Measurements from ENCODE around the gene TCIRG1.

Gene TCIRG1

DNA sequence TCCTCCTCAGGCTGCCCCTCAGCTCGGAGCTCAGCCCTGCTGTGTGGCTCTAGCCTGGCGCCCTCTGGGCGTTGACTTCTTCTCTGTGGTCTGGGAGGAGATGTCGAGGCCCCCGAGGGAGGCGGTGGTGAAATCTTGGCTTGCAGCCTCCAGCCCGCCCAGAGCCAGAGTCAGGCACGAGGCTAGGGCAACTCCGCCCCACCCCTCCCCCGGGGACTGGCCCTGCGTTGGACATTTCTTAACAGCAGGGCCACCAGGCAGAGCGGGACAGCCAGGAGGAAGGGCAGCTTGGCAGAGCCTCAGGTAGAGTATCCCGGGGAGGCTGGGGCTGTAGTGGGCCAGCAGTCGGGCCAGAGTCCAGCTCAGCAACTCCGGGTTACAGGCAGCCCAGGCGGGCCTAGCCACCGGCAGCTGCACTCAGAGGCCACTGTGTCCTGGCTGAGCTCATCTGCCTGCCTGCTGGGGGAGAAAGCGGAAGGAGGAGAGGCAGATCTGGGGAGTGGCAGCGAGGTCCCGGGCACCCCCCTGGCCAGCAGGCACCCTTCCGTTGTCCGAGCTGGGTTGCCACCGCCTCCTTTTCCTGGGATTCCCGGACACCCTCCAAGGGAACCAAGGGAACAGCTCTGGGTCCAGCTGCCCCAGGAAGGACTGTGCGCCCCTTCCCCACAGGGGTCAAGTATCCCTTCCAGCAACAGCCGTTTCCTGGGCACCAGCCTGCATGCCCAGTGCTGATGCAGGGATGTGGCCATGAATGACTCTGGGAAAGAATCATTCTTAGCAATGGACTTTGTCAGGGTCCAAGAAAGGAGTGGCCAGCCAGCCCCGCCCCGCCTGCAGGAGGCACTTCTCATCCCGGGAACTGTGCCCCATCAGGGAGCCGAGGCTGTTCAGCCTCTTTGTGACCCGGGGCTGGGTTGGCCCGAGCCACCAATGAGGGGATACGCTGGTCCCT lies 28.5 kb upstream of the TCIRG1 start, which contains the start of gene ALDH3B1:
Gene ALDH3B1, plus strand, starts transcription at position 238 of the 952 bp plus-strand sequence. CDS start 4,971 bp downstream, outside the sequence.
- no peak for TF ChIP-seq ZNF274 (IDR thresholded peaks at IDR 0.05; ENCODE audit: low read depth, low read length)
- H3K4me3 ChIP-seq (ENCODE audit: low read length), result no peak within 1 kb of the TSS

DNA sequence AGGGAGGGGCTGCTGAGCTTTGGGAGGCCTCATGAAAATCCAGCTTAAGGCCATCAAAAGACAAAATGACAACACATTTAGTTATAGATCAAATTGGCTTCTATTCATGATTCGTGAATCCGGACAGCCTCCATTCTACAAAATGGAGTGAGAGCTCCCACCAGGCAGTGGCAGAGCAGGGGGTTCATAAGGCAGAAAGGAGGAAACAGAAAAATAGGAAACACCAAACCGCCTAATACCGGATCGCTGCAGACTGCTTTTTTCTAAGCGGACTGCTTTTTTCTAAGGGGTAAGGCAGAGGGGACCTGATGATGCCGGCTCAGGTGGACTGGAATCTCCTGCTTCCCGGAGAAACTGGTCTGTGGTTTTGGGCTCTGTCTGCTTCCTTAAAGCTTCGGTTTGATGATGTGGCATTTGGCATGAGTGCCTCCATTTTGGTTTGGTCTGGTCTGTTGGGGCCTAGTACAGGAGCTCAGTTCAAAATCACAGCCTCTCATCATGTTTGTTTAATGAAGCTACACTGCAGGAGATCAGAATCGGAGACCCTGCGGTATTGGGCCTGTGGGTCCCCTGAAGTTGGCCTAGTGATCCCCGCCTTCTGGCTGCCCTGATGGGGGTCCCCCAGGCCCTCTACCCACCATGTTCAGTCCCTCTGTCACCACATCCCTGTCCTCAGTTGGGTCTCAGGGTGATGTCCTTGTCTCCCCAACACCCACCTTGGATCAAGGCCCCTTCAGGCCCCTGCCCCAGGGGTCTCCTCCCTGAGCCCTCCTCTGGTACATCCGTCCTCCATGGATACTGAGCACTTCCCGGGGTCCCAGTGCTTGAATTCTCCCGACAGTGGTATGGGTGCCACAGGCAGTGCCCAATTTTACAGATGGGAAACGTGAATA lies 27.5 kb upstream of the TCIRG1 start:
- no peak for TF ChIP-seq ZNF274 (IDR thresholded peaks at IDR 0.05; ENCODE audit: low read depth, low read length)
- no peak overlapping the region for H3K4me3 ChIP-seq (ENCODE audit: low read length)

DNA sequence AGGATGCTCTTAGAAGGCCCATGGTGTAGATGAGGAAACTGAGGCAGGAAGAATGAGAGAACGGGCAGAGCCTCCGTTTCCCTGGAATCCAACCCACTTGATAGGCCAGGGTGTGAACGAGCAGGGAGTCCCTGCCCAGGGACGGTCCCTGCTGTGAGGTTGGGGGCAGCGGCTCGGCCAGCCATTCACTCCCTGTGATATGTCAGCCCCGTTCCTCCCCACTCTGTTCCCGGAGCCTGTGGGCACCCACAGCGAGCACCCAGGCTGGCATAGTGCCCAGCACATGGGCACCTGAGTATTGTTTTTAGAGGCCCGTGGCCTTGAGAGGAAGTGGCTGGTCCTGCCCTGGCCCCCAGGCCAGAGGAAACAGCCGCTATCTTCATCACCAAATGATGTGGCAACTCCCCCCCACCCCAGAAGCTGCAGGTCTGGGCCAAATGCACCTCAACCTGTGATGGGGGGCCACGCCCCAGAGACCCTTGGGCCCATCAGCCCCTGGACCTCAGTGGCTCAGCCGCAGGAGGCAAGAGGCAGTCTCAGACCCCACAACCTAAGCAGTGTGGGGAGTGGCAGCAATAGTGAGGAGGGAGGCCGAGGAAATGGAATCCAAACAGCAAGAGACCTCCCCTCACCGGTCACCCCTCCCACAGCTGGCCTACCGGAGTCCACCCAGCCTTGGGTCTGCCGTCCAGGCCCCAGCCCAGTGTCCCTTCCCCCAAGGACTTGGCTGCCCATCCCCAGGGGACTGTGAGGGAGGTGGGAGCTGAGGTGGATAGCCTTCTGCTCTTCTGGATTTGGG lies 26.6 kb upstream of the TCIRG1 start:
- no peak for TF ChIP-seq ZNF274 (IDR thresholded peaks at IDR 0.05; ENCODE audit: low read depth, low read length)
- no peak overlapping the region for H3K4me3 ChIP-seq (ENCODE audit: low read length)

DNA sequence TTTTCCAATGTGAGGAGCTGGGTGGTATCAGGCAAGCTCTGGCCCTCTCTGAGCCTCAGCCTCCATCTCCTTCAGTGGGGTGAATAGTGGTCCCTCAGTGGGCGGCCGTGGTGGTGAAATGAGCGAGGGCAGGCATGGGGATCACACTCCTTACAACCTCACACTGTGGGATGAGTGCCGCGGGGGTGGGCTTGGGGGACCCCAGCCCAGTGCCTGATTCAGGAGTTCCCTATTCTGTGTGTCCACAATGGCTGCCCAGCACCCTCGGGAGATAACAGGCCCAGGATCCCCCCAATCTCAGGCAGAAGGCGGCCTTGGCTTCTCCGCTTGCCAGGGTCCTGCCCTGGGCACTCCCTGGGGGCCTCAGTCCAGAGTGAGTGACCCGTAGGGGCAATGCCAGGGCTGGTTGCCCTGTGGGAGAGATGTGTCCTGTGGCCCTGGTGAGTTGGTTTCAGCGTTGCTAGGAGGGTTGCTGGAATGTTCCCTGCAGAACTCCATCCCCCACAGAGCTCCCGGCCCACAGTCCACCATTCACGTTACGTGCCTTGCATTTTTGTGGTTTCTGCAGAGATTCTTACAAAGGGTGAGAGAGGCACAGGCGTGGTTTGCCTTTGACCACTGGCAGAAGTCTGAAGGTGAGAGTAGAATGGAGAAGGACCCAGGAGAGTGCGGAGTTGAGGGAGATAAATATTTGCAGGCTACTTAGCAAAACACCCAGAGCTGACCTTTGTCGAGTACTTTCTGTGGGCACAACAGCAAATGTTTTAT lies 25.8 kb upstream of the TCIRG1 start:
- TF ChIP-seq ZNF274 (IDR thresholded peaks at IDR 0.05; ENCODE audit: low read depth, low read length), result no peak
- H3K4me3 ChIP-seq (ENCODE audit: low read length), result no peak overlapping the region

DNA sequence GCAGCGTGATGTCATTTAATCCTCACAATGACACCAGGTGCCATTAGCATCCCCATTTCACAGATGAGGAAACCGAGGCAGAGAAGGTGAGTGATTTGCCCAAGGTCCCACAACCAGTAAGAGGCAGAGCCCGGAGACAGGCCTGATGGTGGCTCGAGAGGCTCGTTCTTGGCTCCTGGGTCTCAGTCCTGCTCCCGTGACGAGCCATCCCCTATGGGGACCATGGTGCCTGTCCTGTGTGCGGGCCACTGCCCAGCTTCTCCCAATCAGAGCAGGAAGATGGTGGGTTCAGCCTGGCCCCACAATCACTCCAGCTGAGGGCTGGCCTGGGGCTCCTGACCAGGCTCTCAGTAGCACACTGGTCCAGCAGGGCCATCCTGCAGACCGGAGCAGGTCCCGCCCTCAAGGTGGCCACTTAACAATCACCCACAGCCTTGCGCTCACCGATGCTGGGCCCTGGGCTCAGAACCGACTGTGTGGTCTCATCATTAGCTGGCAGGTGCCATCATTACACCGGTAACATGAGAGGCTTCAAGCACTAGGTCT lies 25.1 kb upstream of the TCIRG1 start:
- no peak for TF ChIP-seq ZNF274 (IDR thresholded peaks at IDR 0.05; ENCODE audit: low read depth, low read length)
- no peak overlapping the region for H3K4me3 ChIP-seq (ENCODE audit: low read length)

DNA sequence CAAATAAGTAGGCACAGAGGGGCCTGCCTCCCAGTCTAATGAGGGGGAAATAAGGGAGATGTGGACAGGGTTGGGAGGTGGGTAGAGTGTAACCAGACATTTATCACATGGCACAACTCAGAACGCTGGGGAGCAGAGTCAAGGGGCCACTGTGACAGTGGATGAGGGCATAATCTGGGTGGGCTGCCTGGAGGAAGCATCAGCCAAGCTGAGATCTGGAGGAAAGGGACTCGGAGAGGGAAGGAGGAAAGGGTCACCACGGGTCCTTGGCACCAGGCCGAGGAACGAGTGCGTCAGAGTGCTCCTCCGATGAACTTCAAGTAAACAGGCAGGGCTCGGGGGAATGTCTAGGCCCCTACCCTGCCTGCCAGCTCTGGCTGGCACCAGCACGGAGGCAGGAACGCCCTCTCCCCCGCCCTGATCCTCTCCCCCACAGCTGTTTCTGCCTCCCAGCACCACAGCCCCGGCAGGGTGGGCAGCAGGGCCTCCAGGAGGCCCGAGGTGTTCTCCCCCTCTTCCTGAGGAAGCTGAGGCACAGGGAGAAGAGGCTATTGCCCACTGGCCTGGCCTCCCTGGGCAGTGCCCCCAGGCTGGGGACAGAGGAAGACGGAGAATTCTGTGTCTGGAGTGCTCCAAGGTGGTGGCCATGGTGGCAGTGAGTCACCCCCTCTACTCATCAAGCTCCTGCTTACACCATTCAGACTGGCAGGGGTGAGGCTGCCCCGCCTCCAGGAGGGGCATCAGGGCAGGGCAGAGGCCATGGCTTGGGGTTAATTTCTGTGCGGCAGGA lies 24.5 kb upstream of the TCIRG1 start:
- no peak for TF ChIP-seq ZNF274 (IDR thresholded peaks at IDR 0.05; ENCODE audit: low read depth, low read length)
- no peak overlapping the region for H3K4me3 ChIP-seq (ENCODE audit: low read length)

DNA sequence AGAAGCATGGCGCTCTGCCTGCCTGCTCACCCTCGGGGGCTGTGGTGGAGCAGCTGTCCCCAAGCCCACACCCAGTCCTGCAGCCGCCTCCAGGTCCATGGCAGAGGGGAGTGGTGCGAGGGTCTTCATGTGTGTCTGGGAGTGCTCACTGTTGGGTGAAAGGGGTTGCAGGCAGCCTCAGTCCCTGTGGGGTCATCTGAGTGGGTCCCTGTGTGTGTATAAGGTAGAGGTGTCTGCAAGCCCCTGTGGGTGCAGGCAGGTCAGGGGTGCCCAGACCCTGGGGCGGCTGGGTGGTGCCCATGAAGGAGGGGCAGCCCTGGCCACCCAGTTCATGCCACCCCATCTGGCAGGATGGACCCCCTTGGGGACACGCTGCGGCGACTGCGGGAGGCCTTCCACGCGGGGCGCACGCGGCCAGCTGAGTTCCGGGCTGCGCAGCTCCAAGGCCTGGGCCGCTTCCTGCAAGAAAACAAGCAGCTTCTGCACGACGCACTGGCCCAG lies 23.8 kb upstream of the TCIRG1 start:
- H3K4me3 ChIP-seq (ENCODE audit: low read length), result no peak overlapping the region
- no peak for TF ChIP-seq ZNF274 (IDR thresholded peaks at IDR 0.05; ENCODE audit: low read depth, low read length)

DNA sequence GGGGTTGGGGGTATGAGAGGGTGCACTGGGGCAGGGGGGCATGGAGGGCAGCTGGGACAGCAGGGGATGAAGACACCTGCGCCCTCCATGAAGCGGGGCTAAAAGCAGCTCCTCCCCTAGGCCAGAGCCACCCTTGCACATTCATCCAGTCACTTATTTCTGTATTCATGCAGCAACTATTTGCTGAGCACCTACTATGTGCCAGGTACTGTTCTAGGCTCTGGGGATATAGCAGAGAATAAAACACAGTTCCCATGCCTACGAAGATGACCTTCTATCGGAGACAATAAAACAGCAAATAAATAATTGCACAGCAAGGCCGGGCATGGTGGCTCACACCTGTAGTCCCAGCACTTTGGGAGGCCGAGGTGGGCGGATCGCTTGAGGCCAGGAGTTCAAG lies 23.4 kb upstream of the TCIRG1 start:
- no peak for TF ChIP-seq ZNF274 (IDR thresholded peaks at IDR 0.05; ENCODE audit: low read depth, low read length)
- no peak overlapping the region for H3K4me3 ChIP-seq (ENCODE audit: low read length)

DNA sequence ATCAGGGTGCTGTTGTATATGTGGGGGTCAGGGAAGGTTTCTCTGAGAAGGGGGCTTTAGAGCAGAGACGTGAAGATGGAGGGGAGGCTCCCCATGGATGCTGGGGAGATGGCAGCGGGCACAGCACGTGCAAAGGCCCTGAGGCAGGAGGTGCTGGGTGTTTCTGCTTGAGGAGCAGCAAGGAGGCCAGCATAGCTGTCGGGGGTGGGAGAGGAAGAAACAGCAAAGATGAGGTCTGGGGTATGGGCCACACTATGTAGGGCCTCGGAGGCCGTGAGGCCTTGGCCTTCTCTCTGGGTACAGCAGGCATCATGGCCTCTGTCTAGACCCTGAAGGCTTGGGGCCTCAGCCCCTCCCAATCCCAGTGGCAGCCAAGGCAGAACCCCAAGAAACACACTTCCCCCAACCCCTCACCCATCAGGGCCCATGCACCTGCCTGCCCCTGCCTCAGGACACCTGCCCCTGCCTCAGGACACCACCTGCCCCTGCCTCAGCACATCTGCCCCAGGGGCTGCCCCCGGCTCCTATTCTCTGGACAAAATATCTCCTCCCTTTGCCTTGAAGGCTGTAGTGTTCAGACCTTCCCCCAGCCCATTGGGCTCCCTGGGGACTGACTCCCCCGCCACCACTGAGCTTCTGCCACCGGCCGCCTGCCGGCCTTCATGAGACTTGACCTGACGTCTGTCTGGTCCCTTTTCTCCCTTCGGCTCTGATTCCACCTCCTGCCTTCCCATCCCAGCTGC lies 22.5 kb upstream of the TCIRG1 start:
- no peak for TF ChIP-seq ZNF274 (IDR thresholded peaks at IDR 0.05; ENCODE audit: low read depth, low read length)
- H3K4me3 ChIP-seq (ENCODE audit: low read length), result no peak overlapping the region

DNA sequence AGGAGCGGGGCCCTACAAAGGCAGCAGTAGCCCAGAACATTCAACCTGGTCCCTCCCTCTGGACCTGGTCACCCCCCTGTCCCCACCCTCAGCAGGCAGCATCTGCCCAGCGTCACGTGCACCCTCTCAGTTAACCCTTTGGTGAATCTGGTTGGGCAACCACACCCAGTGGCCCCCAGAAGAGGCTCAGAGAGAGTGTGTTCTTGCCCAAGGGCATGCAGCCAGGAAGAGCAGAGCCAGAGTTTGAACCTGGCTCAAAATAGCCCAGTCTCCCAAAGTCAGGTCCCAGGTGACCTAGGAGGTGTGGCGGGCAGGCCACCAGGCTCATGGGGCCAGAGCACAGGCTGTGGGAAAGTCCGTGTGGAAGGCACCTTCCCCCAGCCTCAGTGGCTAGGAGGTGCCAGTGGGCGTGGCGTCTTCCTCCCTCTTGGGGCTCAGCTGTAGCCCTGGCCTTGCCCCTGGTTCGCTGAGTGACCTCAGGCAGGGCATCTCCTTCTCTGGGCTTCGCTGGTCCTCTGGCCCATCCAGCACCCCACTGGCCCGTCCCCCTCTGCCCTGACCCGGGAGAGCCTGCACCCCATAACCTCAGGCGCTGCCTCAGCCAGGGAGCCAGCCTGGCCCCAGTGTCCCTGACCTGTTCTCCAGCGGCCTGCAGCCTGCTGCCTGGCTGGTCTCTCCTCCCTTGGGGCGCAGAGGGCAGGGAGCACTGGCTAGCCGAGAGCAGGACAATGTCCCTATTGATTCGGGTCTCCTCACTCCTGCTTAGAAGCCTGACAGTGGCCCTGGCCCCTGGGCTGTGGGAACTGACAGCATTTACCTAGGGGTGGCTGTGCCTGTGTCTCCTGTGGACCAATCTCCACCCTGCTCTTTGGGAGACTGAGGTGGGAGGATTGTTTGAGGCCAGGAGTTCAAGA lies 21.7 kb upstream of the TCIRG1 start:
- H3K4me3 ChIP-seq (ENCODE audit: low read length), result no peak overlapping the region
- TF ChIP-seq ZNF274 (IDR thresholded peaks at IDR 0.05; ENCODE audit: low read depth, low read length), result no peak
